HepG2 (cell line): ENCODE measurements around the gene INHBE. TPM values are rescaled to one million over a fixed set of nuclear protein-coding genes. Genes with fewer than 3 reads are reported as not detected.

Source experiments
- CCAR2 ChIP-seq: fragments of 200-400 bp; formaldehyde crosslinking; optimal IDR thresholded peaks from 2 replicates; pipeline ENCODE3; 2018; ENCODE audit warnings: low read depth, mild to moderate bottlenecking, low read length, moderate library complexity
- CEBPB ChIP-seq: IDR thresholded peaks from 2 replicates; pipeline ENCODE4 v1.6.1; 2011; ENCODE audit warnings: low read depth, low read length, improper control_type of control experiment, borderline replicate concordance
- FOXK2 ChIP-seq: fragments of 450-650 bp; IDR thresholded peaks from 2 replicates; pipeline ENCODE4 v1.6.1; 2016
- HDAC6 ChIP-seq: fragments of 200-600 bp; sonication (generic); IDR thresholded peaks from 2 replicates; pipeline ENCODE4 v1.7.0; 2017; ENCODE audit warnings: mild to moderate bottlenecking, antibody characterized with exemption, low read length, low read depth
- HNRNPK ChIP-seq: fragments of 200-400 bp; formaldehyde crosslinking; IDR thresholded peaks from 2 replicates; pipeline ENCODE4 v1.6.1; 2018; ENCODE audit warnings: low read length, low read depth, moderate library complexity, mild to moderate bottlenecking; ENCODE audit not compliant: poor library complexity, severe bottlenecking
- NFATC3 ChIP-seq: sonication (generic); formaldehyde crosslinking; IDR thresholded peaks from 2 replicates; pipeline ENCODE4 v1.5.1; 2020; ENCODE audit warnings: mild to moderate bottlenecking, missing genetic modification reagents
- RAD21 ChIP-seq: fragments of 450-650 bp; formaldehyde crosslinking; IDR thresholded peaks from 2 replicates; pipeline ENCODE4 v1.5.0; 2020; ENCODE audit warnings: mild to moderate bottlenecking
- SIX4 ChIP-seq: sonication (generic); formaldehyde crosslinking; IDR thresholded peaks from 2 replicates; pipeline ENCODE4 v1.4.0; 2020; ENCODE audit warnings: missing genetic modification reagents
- THYN1 ChIP-seq: sonication (generic); formaldehyde crosslinking; IDR thresholded peaks from 2 replicates; pipeline ENCODE4 v1.8.1; 2023; ENCODE audit warnings: low read depth, mild to moderate bottlenecking, moderate library complexity, missing genetic modification reagents, borderline replicate concordance
- ZNF224 ChIP-seq: sonication (generic); formaldehyde crosslinking; IDR thresholded peaks from 2 replicates; pipeline ENCODE4 v1.5.0; 2020; ENCODE audit warnings: mild to moderate bottlenecking, missing genetic modification reagents
- ZNF329 ChIP-seq: sonication (generic); formaldehyde crosslinking; IDR thresholded peaks from 2 replicates; pipeline ENCODE4 v1.9.0; 2021; ENCODE audit warnings: low read depth, mild to moderate bottlenecking, missing genetic modification reagents
- ZNF33B ChIP-seq: sonication (generic); formaldehyde crosslinking; IDR thresholded peaks from 2 replicates; pipeline ENCODE4 v1.5.1; 2020; ENCODE audit warnings: mild to moderate bottlenecking, missing genetic modification reagents
- ZNF501 ChIP-seq: sonication (generic); formaldehyde crosslinking; IDR thresholded peaks from 2 replicates; pipeline ENCODE4 v1.5.1; 2020; ENCODE audit warnings: mild to moderate bottlenecking, moderate library complexity, missing genetic modification reagents
- ZNF773 ChIP-seq: sonication (generic); formaldehyde crosslinking; IDR thresholded peaks from 2 replicates; pipeline ENCODE4 v1.4.0; 2020; ENCODE audit warnings: missing genetic modification reagents, borderline replicate concordance
- ZNF777 ChIP-seq: sonication (generic); formaldehyde crosslinking; IDR thresholded peaks from 2 replicates; pipeline ENCODE4 v1.4.0; 2020; ENCODE audit warnings: missing genetic modification reagents
- polyA plus RNA-seq, 8 experiments: library from polyadenylated mRNA; depleted of rRNA in 3 of 8; stranded (reverse) in 7 of 8; unstranded in 1 of 8; fragments of >200 nt; fragmentation: Illumina TruSeq in 4 of 8; extraction: Trizol in 4 of 8; gene quantifications; 2 replicates each; pipeline versions ENCODE4 v1.2.1 to v1.2.3, GENCODE V29; 2011 to 2016; ENCODE audit warnings: low read depth in 4 of 8, missing spikeins in 1 of 8, mixed read lengths in 1 of 8; ENCODE audit not compliant: insufficient read depth in 1 of 8
- total RNA-seq, 5 experiments: library from RNA; depleted of rRNA; stranded (reverse); fragments of >200 nt; fragmentation: Illumina TruSeq; extraction: Trizol; gene quantifications; 2 replicates each; pipeline ENCODE4 v1.2.3, GENCODE V29; 2016; ENCODE audit warnings: low read depth in 1 of 5
- TF ChIP-seq, protein P1 (sequence below): IDR thresholded peaks from 2 replicates; pipeline ENCODE4 v1.6.1; 2016; ENCODE audit warnings: low read depth
- TF ChIP-seq, protein P2 (sequence below): sonication (generic); formaldehyde crosslinking; IDR thresholded peaks from 2 replicates; pipeline ENCODE4 v1.8.1; 2023; ENCODE audit warnings: mild to moderate bottlenecking, missing genetic modification reagents
- TF ChIP-seq, protein P3 (sequence below): sonication (generic); formaldehyde crosslinking; IDR thresholded peaks from 2 replicates; pipeline ENCODE4 v1.4.0; 2020; ENCODE audit warnings: mild to moderate bottlenecking, missing genetic modification reagents, borderline replicate concordance
- TF ChIP-seq, protein P4 (sequence below): fragments of 450-650 bp; IDR thresholded peaks from 2 replicates; pipeline ENCODE4 v1.6.1; 2017; ENCODE audit warnings: mild to moderate bottlenecking
- TF ChIP-seq, protein P5 (sequence below): sonication (generic); formaldehyde crosslinking; IDR thresholded peaks from 2 replicates; pipeline ENCODE4 v1.4.0; 2020; ENCODE audit warnings: missing genetic modification reagents

Gene INHBE
- total and polyA plus RNA-seq, 2 of the 13 experiments (the other 11 are each of a cell fraction or from before 2014, with no cell fraction given), result 17.0 to 32.0 TPM

DNA sequence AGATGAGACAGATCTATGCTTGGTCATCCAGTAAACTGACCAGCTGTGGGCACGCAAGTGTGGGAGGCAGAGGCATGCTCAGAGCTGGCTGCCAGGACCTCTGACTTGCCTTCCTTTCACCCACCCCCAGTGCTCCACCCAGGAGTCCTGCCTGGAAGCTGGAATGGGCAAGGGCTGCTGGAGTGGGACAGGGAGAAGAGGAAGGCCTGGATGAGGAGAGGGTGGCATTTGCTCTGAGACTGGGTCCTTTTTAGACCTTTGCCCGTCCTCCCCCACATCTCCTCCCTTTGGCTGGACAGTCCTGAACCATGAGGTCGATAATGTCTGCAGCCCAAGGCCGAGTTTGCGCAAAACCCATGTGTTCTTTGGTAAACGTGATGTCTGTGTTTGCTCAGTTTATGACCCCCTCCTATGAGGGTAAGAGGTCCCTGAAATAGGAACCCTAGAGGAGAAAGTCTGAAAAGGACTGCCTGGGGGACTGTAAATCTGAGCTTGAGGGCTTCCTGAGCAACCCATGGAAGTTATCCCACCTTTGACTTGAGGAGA, 3.8 kb upstream of the INHBE start (continued):
- TF ChIP-seq, protein P1, sequence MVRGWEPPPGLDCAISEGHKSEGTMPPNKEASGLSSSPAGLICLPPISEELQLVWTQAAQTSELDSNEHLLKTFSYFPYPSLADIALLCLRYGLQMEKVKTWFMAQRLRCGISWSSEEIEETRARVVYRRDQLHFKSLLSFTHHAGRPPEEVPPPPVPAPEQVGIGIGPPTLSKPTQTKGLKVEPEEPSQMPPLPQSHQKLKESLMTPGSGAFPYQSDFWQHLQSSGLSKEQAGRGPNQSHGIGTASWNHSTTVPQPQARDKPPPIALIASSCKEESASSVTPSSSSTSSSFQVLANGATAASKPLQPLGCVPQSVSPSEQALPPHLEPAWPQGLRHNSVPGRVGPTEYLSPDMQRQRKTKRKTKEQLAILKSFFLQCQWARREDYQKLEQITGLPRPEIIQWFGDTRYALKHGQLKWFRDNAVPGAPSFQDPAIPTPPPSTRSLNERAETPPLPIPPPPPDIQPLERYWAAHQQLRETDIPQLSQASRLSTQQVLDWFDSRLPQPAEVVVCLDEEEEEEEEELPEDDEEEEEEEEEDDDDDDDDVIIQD (CRISPR knock-in tag), result peak; percentile 93
- no peak for TF ChIP-seq ZNF777
- TF ChIP-seq, protein P2, sequence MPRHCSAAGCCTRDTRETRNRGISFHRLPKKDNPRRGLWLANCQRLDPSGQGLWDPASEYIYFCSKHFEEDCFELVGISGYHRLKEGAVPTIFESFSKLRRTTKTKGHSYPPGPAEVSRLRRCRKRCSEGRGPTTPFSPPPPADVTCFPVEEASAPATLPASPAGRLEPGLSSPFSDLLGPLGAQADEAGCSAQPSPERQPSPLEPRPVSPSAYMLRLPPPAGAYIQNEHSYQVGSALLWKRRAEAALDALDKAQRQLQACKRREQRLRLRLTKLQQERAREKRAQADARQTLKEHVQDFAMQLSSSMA (CRISPR knock-in tag), result 0 out of 2 replicates have a peak, but pooled peaks have one; percentile 10
- no peak for TF ChIP-seq CCAR2
- peak; percentile 96 for TF ChIP-seq SIX4
- TF ChIP-seq ZNF501 (CRISPR knock-in tag), result peak; percentile 85
- no peak for TF ChIP-seq HNRNPK
- TF ChIP-seq ZNF33B, result no peak
- TF ChIP-seq, protein P3, sequence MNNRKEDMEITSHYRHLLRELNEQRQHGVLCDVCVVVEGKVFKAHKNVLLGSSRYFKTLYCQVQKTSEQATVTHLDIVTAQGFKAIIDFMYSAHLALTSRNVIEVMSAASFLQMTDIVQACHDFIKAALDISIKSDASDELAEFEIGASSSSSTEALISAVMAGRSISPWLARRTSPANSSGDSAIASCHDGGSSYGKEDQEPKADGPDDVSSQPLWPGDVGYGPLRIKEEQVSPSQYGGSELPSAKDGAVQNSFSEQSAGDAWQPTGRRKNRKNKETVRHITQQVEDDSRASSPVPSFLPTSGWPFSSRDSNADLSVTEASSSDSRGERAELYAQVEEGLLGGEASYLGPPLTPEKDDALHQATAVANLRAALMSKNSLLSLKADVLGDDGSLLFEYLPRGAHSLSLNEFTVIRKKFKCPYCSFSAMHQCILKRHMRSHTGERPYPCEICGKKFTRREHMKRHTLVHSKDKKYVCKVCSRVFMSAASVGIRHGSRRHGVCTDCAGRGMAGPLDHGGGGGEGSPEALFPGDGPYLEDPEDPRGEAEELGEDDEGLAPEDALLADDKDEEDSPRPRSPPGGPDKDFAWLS (CRISPR knock-in tag), result peak; percentile 74; the same call in 1 of the 2 replicates
- TF ChIP-seq FOXK2, result peak; percentile 71; the same call in 1 of the 2 replicates
- peak; percentile 98 for TF ChIP-seq CEBPB
- 0 out of 2 replicates have a peak, but pooled peaks have one; percentile 25 for TF ChIP-seq NFATC3 (CRISPR knock-in tag)
- peak; percentile 81; the same call in 1 of the 2 replicates for TF ChIP-seq ZNF329 (CRISPR knock-in tag)
- TF ChIP-seq, protein P4, sequence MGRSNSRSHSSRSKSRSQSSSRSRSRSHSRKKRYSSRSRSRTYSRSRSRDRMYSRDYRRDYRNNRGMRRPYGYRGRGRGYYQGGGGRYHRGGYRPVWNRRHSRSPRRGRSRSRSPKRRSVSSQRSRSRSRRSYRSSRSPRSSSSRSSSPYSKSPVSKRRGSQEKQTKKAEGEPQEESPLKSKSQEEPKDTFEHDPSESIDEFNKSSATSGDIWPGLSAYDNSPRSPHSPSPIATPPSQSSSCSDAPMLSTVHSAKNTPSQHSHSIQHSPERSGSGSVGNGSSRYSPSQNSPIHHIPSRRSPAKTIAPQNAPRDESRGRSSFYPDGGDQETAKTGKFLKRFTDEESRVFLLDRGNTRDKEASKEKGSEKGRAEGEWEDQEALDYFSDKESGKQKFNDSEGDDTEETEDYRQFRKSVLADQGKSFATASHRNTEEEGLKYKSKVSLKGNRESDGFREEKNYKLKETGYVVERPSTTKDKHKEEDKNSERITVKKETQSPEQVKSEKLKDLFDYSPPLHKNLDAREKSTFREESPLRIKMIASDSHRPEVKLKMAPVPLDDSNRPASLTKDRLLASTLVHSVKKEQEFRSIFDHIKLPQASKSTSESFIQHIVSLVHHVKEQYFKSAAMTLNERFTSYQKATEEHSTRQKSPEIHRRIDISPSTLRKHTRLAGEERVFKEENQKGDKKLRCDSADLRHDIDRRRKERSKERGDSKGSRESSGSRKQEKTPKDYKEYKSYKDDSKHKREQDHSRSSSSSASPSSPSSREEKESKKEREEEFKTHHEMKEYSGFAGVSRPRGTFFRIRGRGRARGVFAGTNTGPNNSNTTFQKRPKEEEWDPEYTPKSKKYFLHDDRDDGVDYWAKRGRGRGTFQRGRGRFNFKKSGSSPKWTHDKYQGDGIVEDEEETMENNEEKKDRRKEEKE, result no peak
- peak; percentile 69; the same call in 1 of the 2 replicates for TF ChIP-seq ZNF224
- TF ChIP-seq ZNF773, result no peak
- no peak for TF ChIP-seq THYN1 (CRISPR knock-in tag)
- TF ChIP-seq, protein P5, sequence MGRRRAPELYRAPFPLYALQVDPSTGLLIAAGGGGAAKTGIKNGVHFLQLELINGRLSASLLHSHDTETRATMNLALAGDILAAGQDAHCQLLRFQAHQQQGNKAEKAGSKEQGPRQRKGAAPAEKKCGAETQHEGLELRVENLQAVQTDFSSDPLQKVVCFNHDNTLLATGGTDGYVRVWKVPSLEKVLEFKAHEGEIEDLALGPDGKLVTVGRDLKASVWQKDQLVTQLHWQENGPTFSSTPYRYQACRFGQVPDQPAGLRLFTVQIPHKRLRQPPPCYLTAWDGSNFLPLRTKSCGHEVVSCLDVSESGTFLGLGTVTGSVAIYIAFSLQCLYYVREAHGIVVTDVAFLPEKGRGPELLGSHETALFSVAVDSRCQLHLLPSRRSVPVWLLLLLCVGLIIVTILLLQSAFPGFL, result no peak
- peak; percentile 24; the same call in 1 of the 2 replicates for TF ChIP-seq RAD21 (CRISPR knock-in tag)
- TF ChIP-seq HDAC6, result no peak
